AG09309 (cell line): Measurements from ENCODE around the gene BOLA2B.

Experiments used
- DNase-seq: peaks from one replicate; pipeline ENCODE4 v3.0.0-alpha.2; 2010; ENCODE audit warnings: low read depth
- H3K4me3 ChIP-seq: 2 replicates; pipeline ENCODE4 v1.5.1; 2011; ENCODE audit warnings: mild to moderate bottlenecking, low read depth, low read length, moderate library complexity; ENCODE audit not compliant: control insufficient read depth
- CTCF ChIP-seq: IDR thresholded peaks from 2 replicates; pipeline ENCODE4 v1.5.1; 2011; ENCODE audit warnings: mild to moderate bottlenecking, low read depth, low read length, inconsistent platforms; ENCODE audit not compliant: insufficient read depth, control insufficient read depth; ENCODE audit errors: missing control alignments

The BOLA2B gene

DNA sequence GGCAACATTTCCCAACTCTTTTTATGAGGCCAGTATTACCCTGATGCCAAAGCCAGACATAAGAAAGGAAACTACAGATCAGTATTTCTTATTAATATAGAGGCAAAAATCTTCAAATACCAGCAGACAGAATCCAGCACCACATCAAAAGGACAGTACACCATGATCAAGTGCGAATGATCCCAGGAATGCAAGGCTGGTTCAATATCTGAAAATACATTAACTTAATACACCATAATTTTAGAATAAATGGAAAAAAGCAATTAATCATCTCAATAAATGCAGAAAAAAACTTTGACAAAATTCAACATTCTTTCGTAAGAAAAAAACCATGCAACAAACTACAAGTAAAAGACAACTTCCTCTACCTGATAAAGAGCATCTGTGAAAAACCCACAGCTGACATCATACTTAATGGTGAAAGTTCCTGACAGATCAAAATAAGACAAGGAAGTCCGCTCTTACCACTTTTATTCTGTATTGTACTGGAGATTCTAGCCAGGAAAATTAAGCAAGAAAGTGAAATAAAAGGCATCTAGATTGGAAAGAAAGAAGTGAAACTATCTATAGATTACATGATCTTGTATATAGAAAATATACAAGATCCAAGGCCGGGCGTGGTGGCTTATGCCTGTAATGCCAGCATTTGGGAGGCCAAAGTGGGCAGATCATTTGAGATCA lies 44.1 kb downstream of the BOLA2B start:
- TF ChIP-seq CTCF: no peak
- no peak overlapping the region for H3K4me3 ChIP-seq
- no peak for DNase-seq

DNA sequence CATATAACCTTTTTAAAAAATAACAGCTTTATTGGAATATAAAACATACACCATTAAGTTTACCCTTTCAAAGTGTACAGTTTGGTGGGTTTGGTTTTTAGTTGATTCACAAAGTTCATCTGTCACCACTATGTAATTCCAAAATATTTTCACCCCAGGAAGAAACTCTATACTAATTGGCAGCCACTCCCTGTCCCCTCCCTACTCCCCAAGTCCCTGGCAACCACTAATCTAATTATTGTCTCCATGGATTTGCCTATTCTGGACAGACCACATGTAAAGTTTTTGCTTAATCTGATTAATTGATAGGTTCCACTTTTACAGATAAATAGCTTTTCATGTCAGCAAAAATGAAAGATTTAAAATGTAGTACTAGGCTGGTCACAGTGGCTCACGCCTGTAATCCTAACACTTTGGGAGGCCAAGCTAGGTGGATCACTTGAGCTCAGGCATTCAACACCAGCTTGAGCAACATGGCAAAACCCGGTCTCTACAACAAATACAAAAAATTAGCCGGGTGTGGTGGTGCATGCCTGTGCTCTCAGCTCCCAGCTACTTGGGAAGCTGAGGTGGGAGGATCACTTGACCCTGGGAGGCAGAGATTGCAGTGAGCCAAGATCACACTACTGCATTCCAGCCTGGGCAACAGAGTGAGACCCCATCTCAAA lies 45.5 kb downstream of the BOLA2B start:
- no peak for DNase-seq
- H3K4me3 ChIP-seq: no peak overlapping the region
- TF ChIP-seq CTCF: no peak

DNA sequence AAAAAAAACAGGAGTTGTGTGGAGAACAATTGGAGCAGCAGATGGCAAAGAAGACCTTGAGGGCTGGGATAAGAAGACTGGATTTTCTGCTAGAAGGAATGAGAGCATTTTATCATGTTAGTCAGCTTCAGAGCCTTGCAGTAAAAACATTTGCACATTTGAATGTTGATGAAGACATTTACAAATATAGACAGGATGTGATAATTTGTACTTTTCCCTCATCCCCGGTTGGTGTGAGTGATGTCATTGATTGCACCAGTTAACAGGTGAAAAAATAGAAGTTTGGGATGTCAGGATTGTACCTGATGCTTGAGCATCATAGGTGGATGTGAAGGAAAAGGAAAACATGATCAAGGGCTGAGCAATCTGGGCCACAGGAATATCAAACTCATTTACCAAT lies 47.8 kb downstream of the BOLA2B start:
- DNase-seq: no peak
- H3K4me3 ChIP-seq: no peak overlapping the region
- no peak for TF ChIP-seq CTCF

DNA sequence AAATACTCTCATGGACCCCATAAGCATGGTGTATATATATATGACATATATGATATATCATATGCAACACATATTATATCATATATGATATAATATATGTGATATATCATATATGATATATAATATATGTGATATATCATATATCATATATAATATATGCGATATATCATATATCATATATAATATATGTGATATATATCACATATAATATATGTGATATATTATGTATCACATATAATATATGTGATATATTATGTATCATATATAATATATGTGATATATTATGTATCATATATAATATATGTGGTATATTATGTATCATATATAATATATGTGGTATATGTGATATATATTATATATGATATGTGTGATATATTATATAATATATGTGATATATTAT lies 48.5 kb downstream of the BOLA2B start:
- no peak for TF ChIP-seq CTCF
- DNase-seq: no peak
- H3K4me3 ChIP-seq: no peak overlapping the region

DNA sequence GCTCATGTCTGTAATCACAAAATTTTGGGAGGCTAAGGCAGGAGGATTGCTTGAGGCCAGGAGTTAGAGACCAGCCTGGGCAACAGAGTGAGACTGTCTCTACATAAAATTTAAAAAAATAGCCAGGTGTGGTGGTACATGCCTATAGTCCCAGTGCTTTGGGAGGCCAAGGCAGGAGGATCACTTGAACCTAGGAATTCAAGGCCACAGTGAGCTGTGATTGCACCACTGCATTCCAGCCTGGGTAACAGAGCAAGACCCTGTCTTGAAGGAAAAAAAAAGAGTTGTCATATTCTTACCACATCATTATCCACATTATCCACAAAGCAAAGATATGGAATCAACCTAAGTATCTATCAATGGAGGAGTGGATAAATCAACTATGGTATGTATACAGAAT lies 49.4 kb downstream of the BOLA2B start:
- no peak for DNase-seq

DNA sequence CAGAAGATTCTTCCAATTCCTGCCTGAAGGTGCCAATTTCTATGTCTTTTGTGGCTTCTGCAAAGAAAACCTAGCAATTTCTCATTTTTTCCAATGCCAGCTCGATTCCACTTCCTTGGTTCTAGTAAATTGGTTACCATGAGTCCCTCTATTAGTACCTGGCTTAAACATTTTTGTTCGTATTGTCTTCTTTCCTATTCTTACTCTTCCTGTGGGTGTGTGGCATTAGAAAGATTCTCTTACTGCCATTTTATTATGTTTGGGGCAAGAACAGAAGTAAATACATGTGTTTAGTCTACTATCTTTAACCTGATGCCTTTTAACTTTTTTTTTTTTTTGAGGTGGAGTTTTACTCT lies 50.1 kb downstream of the BOLA2B start:
- DNase-seq: no peak
- no peak for TF ChIP-seq CTCF

More for the DNA sequence above, 49.4 kb downstream of the BOLA2B start:
- TF ChIP-seq CTCF: no peak
- H3K4me3 ChIP-seq: no peak overlapping the region

More for the DNA sequence above, 50.1 kb downstream of the BOLA2B start:
- no peak overlapping the region for H3K4me3 ChIP-seq
